ENCODE data around the gene CST8. TPM values are rescaled to one million over a fixed set of nuclear protein-coding genes. Genes with fewer than 3 reads are reported as not detected.

CST8 gene
- total RNA-seq, 1 donor from 2014 or later = not detected

DNA sequence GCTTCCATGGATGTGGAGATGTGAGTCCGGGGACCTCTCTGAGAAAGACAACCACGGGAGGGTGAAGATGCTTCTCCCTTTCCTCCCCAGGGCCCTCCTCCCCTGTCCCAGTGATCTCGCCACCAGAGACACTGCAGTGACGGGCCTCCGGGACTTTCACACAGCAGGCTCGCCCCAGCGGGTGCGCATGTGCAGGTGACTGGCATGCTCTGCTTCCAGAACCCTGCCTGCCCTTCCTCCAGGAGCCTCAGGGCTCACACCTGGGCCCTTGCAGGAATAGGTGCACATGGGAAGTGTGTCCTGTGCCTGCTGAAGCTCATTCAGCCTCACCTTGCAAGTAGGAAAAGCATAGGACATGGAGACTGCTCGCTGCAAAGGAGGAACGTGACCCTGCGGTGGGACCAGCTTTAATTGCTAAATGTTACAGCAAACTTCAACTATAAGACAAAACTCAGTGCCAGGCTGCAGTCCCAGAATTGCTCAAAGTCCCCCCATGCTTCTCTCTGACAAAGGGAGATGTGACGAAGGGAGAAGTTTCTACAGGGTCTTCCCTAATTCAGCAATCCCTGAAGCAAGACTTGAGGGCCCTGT is 19.2 kb downstream of the CST8 start:
- intact Hi-C loops (cut with DNase I) = no loop called here
- no peak for ATAC-seq (ENCODE audit: poor library complexity)
- DNase-seq = no peak

GRCh38 chr20:23513164-23513563 is 22.2 kb downstream of the CST8 start:
- ATAC-seq (ENCODE audit: poor library complexity) (no peak), DNase-seq (no peak)
- intact Hi-C loops (cut with DNase I) = no loop called here

DNA sequence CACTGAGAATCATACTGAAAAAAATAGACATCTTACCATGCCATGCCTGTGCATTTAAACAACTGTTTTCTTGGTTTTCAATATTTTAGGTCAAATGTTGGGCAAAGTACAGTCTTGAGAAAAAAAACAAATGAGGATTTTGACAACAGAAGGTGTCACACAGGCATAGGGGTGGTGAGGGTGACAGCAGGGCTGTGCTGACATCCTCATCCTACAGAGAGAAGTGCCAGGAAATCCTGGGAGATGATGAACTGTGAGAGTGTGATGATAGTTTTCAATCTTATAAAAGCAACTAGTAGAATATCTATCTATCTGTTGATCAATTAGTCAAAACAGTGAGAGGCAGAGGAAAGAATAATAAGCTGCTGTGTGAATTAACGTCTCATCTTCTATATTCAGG is 23.9 kb downstream of the CST8 start:
- no peak for ATAC-seq (ENCODE audit: poor library complexity)
- intact Hi-C loops (cut with DNase I) = no loop called here
- DNase-seq = no peak

GRCh38 chr20:23515250-23515939 is 24.5 kb downstream of the CST8 start:
- DNase-seq = no peak
- intact Hi-C loops (cut with DNase I) = no loop called here
- no peak for ATAC-seq (ENCODE audit: poor library complexity)

DNA sequence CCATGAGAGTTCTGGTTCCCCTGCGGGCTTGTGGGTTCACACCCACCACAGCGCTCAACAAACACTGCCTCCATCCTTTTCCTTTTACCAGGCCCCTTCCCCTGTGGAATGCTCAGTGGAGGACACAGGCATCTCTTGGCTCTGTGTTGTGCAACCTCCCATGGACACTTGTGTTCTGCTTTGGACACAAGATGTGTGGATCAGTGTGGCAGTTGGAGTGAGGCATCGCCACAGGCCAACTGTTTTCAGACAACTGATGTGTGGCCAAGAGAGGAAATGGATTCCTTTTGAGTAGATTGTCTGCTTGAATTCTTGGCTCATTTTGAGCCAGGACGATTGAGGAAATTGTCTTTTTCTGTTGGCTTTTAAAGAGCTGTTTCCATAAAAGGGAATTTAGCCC is 26.8 kb downstream of the CST8 start:
- ATAC-seq (ENCODE audit: poor library complexity) = no peak
- DNase-seq = no peak
- intact Hi-C loops (cut with DNase I) = no loop called here

- no peak for ATAC-seq (ENCODE audit: poor library complexity)
Observed at GRCh38 chr20:23519556-23519955, 28.6 kb downstream of the CST8 start.

DNA sequence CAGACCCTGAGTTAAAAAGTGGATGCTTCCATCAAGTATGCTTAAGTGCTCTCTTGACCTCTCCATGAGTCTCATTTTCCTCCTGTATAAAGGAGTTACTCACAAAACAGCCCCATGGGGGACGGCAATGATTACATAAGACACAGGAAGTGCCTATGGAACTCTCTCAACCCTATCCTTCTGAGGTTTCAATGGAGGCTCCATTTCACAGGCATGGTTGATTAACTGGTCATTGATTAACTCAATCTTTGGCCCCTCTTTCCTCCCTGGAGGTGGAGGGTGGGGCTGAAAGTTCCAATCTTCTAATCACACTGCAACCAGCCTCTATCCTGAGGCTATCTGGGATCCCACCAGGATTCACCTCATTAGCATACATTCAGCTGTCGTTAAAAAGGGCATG is 29.3 kb downstream of the CST8 start:
- intact Hi-C loops (cut with DNase I) = no loop called here
- ATAC-seq (ENCODE audit: poor library complexity) (no peak), DNase-seq (no peak)

More at GRCh38 chr20:23519556-23519955, 28.6 kb downstream of the CST8 start:
- no peak for DNase-seq
- intact Hi-C loops (cut with DNase I) = no loop called here

- intact Hi-C loops (cut with DNase I) = no loop called here
- ATAC-seq (ENCODE audit: poor library complexity) (no peak), DNase-seq (no peak)
Observed at GRCh38 chr20:23524146-23524545, 33.2 kb downstream of the CST8 start.

GRCh38 chr20:23526850-23527249 is 35.9 kb downstream of the CST8 start:
- DNase-seq (no peak), ATAC-seq (ENCODE audit: poor library complexity) (no peak)
- intact Hi-C loops (cut with DNase I) = no loop called here

DNA sequence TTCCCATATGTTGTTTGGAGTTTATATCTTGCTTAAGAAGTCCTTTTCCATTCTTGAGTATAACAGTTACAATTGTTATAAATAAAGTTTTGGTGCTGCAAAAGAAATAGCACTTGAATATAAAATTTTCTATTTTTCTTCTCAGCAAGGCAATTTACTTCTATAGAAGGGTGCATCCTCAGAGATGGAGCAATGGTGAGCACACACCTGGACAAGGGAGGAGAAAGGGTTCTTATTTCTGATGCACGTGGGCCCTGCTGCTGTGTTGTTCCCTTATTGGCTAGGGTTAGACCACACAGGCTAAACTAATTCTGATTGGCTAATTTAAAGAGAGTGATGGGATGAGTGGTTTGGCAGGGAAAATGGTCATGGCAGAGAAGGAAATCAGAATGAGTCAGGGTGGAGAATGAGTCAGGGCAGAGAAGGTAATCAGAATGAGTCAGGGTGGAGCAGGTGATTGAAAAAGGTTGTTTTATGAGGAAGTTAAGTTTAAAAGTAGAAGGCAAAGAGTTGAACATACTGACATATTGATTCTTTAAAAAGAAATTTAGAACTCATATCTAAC is 38.0 kb downstream of the CST8 start:
- no peak for DNase-seq
- no peak for ATAC-seq (ENCODE audit: poor library complexity)
- intact Hi-C loops (cut with DNase I) = no loop called here

- DNase-seq = no peak
- intact Hi-C loops (cut with DNase I) = no loop called here
- ATAC-seq (ENCODE audit: poor library complexity) = no peak
Observed at GRCh38 chr20:23530937-23531567, 40.1 kb downstream of the CST8 start.

DNA sequence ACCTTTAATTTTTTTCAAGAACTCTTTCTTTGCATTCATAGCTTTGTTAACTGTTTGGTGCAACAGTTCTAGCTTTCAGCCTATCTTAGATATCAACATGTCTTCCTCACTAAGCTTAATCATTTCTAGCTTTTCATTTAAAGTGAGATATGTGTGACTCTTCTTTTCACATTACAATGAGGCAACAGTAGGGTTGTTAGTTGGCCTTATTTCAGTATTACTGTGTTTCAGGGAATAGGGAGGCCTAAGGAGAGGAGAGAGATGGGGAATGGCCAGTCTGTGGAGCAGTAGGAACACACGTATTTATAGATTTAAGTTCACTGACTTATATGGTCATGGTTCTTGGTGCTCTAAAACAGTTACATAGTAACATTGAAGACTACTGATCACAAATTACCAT is 41.6 kb downstream of the CST8 start:
- intact Hi-C loops (cut with DNase I) = no loop called here
- ATAC-seq (ENCODE audit: poor library complexity) (no peak), DNase-seq (no peak)

- intact Hi-C loops (cut with DNase I) = no loop called here
- ATAC-seq (ENCODE audit: poor library complexity) (no peak), DNase-seq (no peak)
Observed at GRCh38 chr20:23533161-23533560, 42.2 kb downstream of the CST8 start.

DNA sequence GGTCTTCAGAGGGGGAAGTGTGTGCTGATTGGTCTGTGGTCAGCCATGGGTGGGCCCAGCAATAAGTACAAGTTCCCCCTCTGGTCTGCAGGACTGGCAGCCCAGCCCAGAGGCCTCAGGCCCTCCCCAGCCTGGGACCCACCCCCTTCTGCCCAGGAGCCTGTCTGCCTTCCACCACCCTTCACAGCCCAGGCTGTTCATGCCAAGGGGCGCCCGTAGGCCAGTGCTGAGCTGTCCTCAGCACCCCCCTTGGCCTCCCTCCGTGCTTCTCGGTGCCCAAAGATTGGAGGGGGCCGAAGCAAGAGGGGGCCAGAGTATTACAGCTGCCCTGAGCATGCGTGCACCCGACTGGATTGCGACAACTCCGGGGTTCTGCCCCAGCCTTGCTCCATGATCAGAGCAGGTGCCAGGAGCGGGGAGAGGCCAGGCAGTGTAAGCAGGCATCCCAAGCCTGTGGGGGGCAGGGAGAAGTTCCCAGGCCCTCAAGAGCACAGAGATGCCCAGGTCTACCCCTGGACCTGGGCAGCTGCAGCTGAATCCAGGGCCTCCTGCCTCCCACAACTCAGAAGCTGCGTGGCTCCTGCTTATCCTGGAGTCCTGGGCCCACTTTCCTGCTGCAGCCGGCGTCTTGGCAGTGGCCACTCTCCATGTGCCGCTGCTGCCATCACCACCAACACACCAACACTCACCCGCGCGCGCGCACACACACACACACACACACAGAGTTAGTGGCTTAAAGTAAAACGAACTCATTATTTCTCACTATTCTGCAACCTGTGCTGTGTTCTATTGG is 44.1 kb downstream of the CST8 start:
- DNase-seq (no peak), ATAC-seq (ENCODE audit: poor library complexity) (no peak)
- intact Hi-C loops (cut with DNase I) = no loop called here

DNA sequence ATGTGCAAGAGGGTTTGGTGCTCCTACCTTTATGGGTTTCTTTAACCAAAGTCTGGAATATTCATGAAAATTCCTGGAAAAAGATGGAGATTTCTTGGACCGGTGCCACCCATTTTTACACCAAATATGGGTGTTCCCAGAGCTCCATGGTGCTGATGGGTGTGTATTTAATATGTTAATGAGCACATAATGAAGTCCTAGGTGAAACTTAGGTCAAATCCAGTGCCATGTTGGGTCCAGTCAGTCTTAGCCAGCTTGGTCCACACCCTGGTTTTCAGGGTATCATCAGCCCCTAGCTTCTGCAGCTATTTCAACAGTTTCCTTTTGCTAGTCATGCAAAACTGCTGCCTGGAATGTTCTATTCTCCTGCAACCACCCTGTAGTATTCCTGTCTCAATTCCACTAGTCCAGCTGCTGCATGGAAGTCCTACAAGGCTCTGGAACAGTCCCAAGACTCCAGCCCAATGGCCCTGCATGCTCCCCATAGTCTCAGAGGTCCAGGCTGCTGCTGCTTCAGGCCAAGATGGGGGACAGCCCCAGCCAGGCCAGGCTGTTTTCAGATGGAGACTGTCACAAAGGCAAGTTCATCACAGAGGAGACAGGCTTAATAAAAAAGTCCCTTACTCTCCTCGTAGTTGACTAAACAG is 45.5 kb downstream of the CST8 start:
- DNase-seq (no peak), ATAC-seq (ENCODE audit: poor library complexity) (peak; percentile 70)
- intact Hi-C loops (cut with DNase I) = no loop called here

GRCh38 chr20:23537030-23537429 is 46.1 kb downstream of the CST8 start:
- ATAC-seq (ENCODE audit: poor library complexity) (no peak), DNase-seq (no peak)
- intact Hi-C loops (cut with DNase I) = no loop called here

- ATAC-seq (ENCODE audit: poor library complexity) (no peak), DNase-seq (no peak)
- intact Hi-C loops (cut with DNase I) = no loop called here
Observed at GRCh38 chr20:23540624-23541023, 49.7 kb downstream of the CST8 start.

DNA sequence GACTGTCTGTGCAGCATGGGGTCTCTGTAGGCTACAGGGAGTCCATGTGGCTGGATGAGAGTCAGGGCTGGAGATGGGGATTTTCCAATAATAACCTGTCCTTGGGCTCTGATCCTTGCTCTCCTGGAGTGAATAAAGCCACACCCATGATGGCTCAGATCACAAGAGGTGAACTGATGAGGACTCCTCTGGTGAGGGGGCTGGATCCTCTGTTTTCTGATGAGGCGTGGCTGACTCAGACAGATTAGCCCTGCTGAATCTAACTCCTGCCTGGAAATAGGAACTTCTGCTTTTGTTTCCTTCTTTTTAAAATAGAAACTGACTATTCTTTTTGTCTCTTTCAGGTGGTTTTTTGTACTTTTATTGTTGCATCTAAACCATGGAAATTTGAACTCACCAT is 50.4 kb downstream of the CST8 start:
- DNase-seq (no peak), ATAC-seq (ENCODE audit: poor library complexity) (no peak)
- intact Hi-C loops (cut with DNase I) = no loop called here

- intact Hi-C loops (cut with DNase I) = no loop called here
- no peak for ATAC-seq (ENCODE audit: poor library complexity)
- DNase-seq = no peak
Observed at GRCh38 chr20:23541776-23542175, 50.9 kb downstream of the CST8 start.

Measured in Right ventricle myocardium superior (tissue), 1 donor.